ENCODE measurements around the gene TTC34. TPM values are rescaled to one million over a fixed set of nuclear protein-coding genes. Genes with fewer than 3 reads are reported as not detected.

TTC34 gene
- total RNA-seq, 4 donors from 2014 or later: 0.17 to 0.75 (median 0.27) TPM

- TF ChIP-seq CTCF (IDR thresholded peaks at IDR 0.05; ENCODE audit: low read depth): no peak
These were observed 31.3 kb upstream of the TTC34 start for GRCh38 chr1:2832506-2833453.

- no peak for TF ChIP-seq CTCF (IDR thresholded peaks at IDR 0.05; ENCODE audit: low read depth)
These were observed 30.2 kb upstream of the TTC34 start for GRCh38 chr1:2831596-2832212.

- TF ChIP-seq CTCF (IDR thresholded peaks at IDR 0.05; ENCODE audit: low read depth): no peak
These were observed 29.4 kb upstream of the TTC34 start for GRCh38 chr1:2830761-2831425.

GRCh38 chr1:2829846-2830615, 28.5 kb upstream of the TTC34 start:
- TF ChIP-seq CTCF (IDR thresholded peaks at IDR 0.05; ENCODE audit: low read depth): no peak

GRCh38 chr1:2828586-2829250, 27.2 kb upstream of the TTC34 start:
- no peak for TF ChIP-seq CTCF (IDR thresholded peaks at IDR 0.05; ENCODE audit: low read depth)

GRCh38 chr1:2826736-2827292, 25.3 kb upstream of the TTC34 start:
- no peak for TF ChIP-seq CTCF (IDR thresholded peaks at IDR 0.05; ENCODE audit: low read depth)

Data from subcutaneous adipose tissue (tissue), 4 donors.